ENCODE data around the gene MSRB3. TPM values are rescaled to one million over a fixed set of nuclear protein-coding genes. Genes with fewer than 3 reads are reported as not detected.

Gene MSRB3
- total and polyA plus RNA-seq, 2 donors (not counting 1 experiment from before 2014, with no cell fraction given) = not detected

GRCh38 chr12:65384240-65384639 is 105.8 kb downstream of the MSRB3 start:
- TF ChIP-seq CTCF (IDR thresholded peaks at IDR 0.05) (no peak), EZH2 (IDR thresholded peaks at IDR 0.05; ENCODE audit: borderline replicate concordance, insufficient read depth, low read depth, low read length, poor library complexity, severe bottlenecking) (no peak)
- Mint-ChIP-seq H3K4me3 (no peak overlapping the region), H3K4me1 (no peaks in the 10 kb centered on the region), H3K27me3 (no peaks in the 10 kb centered on the region), H3K9me3 (ENCODE audit: insufficient read depth) (no peaks in the 10 kb centered on the region), H3K27ac (no peak overlapping the region)
- Histone ChIP-seq H3K4me1 (ENCODE audit: control insufficient read depth in 2 of 2, insufficient read depth in 2 of 2, low read length in 2 of 2) (no peaks in the 10 kb centered on the region), H3K27me3 (replicated peaks in 1 of 4; ENCODE audit: control extremely low read depth in 1 of 4, control insufficient read depth in 3 of 4, insufficient read depth in 4 of 4, low read length in 3 of 4) (no peaks in the 10 kb centered on the region), H3K9me3 (ENCODE audit: control extremely low read depth in 1 of 3, control insufficient read depth in 2 of 3, insufficient read depth in 1 of 3, low read length in 2 of 3) (no peaks in the 10 kb centered on the region), H3K4me2 (replicated peaks; ENCODE audit: low read depth, low read length, poor library complexity, severe bottlenecking) (no peak overlapping the region), H3K36me3 (replicated peaks in 1 of 2; ENCODE audit: control extremely low read depth in 1 of 2, control insufficient read depth in 1 of 2, extremely low read depth in 1 of 2, insufficient read depth in 2 of 2, low read length in 1 of 2) (no peaks in the 10 kb centered on the region), H4K20me1 (ENCODE audit: control insufficient read depth, insufficient read depth, low read length, poor library complexity, severe bottlenecking) (no peaks in the 10 kb centered on the region), H3K79me2 (ENCODE audit: control insufficient read depth, insufficient read depth, low read length) (no peaks in the 10 kb centered on the region), H3K4me3 (ENCODE audit: control extremely low read depth in 1 of 5, extremely low read depth in 1 of 5, insufficient read depth in 1 of 5, low read depth in 2 of 5, low read length in 4 of 5) (no peak overlapping the region), H2AFZ (ENCODE audit: insufficient read depth, low read depth, low read length, poor library complexity, severe bottlenecking) (no peak overlapping the region), H3K9ac (ENCODE audit: low read length) (no peak overlapping the region), H3K27ac (ENCODE audit: low read length in 2 of 2) (no peak overlapping the region)
- ChIA-PET POLR2A (no interaction called here), CTCF (no interaction called here)
- DNase-seq (no peak), ATAC-seq (ENCODE audit: low read depth) (no peak)
- no CpG with 5 or more reads among the region's 2 CpGs for WGBS (ENCODE audit: insufficient coverage)
- intact Hi-C loops (cut with micrococcal nuclease) = no loop called here

- Histone ChIP-seq H3K4me3 (ENCODE audit: control extremely low read depth in 1 of 5, extremely low read depth in 1 of 5, insufficient read depth in 1 of 5, low read depth in 2 of 5, low read length in 4 of 5) (no peak overlapping the region), H3K4me1 (ENCODE audit: control insufficient read depth in 2 of 2, insufficient read depth in 2 of 2, low read length in 2 of 2) (no peaks in the 10 kb centered on the region), H3K36me3 (replicated peaks in 1 of 2; ENCODE audit: control extremely low read depth in 1 of 2, control insufficient read depth in 1 of 2, extremely low read depth in 1 of 2, insufficient read depth in 2 of 2, low read length in 1 of 2) (no peaks in the 10 kb centered on the region), H3K4me2 (replicated peaks; ENCODE audit: low read depth, low read length, poor library complexity, severe bottlenecking) (no peak overlapping the region), H3K27me3 (replicated peaks in 1 of 4; ENCODE audit: control extremely low read depth in 1 of 4, control insufficient read depth in 3 of 4, insufficient read depth in 4 of 4, low read length in 3 of 4) (no peaks in the 10 kb centered on the region), H3K9ac (ENCODE audit: low read length) (no peak overlapping the region), H4K20me1 (ENCODE audit: control insufficient read depth, insufficient read depth, low read length, poor library complexity, severe bottlenecking) (no peaks in the 10 kb centered on the region), H2AFZ (ENCODE audit: insufficient read depth, low read depth, low read length, poor library complexity, severe bottlenecking) (no peak overlapping the region), H3K79me2 (ENCODE audit: control insufficient read depth, insufficient read depth, low read length) (no peaks in the 10 kb centered on the region), H3K27ac (ENCODE audit: low read length in 2 of 2) (no peak overlapping the region), H3K9me3 (ENCODE audit: control extremely low read depth in 1 of 3, control insufficient read depth in 2 of 3, insufficient read depth in 1 of 3, low read length in 2 of 3) (no peaks in the 10 kb centered on the region)
- Mint-ChIP-seq H3K9me3 (ENCODE audit: insufficient read depth) (no peaks in the 10 kb centered on the region), H3K4me3 (no peak overlapping the region), H3K27ac (no peak overlapping the region), H3K27me3 (no peaks in the 10 kb centered on the region), H3K4me1 (no peaks in the 10 kb centered on the region)
- TF ChIP-seq CTCF (IDR thresholded peaks at IDR 0.05) = no peak
- no peak for TF ChIP-seq EZH2 (IDR thresholded peaks at IDR 0.05; ENCODE audit: borderline replicate concordance, insufficient read depth, low read depth, low read length, poor library complexity, severe bottlenecking)
- no peak for DNase-seq
- intact Hi-C loops (cut with micrococcal nuclease) = no loop called here
- POLR2A ChIA-PET = no interaction called here
- ATAC-seq (ENCODE audit: low read depth) = no peak
- CTCF ChIA-PET = no interaction called here
Measured at GRCh38 chr12:65387396-65387795, 108.9 kb downstream of the MSRB3 start.

Measured in B cell (primary cell).